ENCODE results near the gene KCNG2.
"Not testable (repeated sequence)": the region's sequence is repeated elsewhere in the genome, so short reads cannot be mapped to it uniquely, and the experiment has no call there.

KCNG2 gene

GRCh38 chr18:79874553-79875530 lies 77.1 kb downstream of the KCNG2 start:
- H3K4me3 ChIP-seq (ENCODE audit: low read length): no peak overlapping the region
- no peak for DNase-seq (ENCODE audit: low read depth, low spot score)

DNA sequence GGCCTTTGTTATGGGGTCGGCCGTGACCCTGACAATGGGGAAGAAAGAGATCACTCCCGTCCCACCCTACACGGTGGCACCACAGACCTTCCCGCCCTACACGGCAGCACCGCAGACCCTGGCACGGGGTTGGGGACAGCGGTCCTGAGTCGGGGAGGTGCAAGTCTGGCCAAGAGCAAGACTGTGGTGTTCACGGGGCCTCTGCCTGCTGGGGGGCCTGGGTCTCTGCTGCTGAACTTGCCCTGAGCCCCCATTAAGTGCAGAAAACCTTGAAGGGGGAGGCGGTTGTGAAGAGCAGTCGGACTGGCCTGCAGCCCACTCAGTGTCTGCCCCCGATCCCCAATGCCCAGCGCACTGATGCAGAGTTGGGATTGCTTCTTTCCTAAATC lies 77.8 kb downstream of the KCNG2 start:
- no peak for DNase-seq (ENCODE audit: low read depth, low spot score)
- H3K4me3 ChIP-seq (ENCODE audit: low read length): no peak overlapping the region

DNA sequence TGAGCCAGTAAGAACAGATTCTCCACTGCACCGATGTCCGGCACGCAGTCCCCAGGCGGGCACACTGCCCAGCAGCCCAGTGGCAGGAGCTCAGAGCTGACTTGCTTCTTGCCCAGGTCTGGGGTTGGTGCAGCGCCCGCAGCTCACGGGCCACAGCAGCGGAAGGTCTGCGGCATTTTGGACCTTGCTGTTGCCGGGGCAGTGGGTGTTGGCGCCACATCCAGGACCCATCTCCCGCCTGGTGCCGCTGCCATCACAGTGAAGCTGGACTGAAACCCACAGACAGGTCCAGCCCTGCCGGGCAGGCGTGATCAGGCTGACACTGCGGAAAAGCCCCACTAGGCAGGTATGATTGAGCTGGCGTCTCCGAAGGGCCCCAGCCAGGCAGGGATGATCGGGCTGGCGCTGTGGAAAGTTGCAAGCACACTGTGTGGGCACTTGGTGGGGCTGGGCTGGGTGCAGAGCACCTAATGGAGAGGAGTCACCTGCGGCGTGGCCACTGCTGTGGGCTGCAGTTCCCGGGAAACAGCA lies 78.3 kb downstream of the KCNG2 start:
- no peak overlapping the region for H3K4me3 ChIP-seq (ENCODE audit: low read length)
- no peak for DNase-seq (ENCODE audit: low read depth, low spot score)

DNA sequence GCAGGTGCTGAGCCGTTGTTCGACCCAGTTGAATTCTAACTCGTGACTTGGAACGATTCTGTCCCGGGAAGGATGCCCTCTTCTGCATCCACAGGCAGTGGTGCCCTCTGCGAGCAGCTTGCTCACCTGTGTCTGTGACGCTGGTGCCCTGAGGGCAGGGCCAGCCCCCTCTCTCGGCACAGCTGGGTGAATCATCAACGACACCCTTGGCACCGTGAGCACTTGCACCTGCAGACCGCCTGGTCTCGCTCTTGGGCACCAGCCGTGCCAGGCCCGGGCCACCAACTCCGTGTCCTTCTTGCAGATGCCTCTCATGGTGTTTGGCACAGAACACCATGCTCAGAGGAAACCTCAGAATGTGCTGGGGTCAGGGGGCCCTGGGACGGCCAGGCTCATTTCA lies 78.8 kb downstream of the KCNG2 start:
- no peak for DNase-seq (ENCODE audit: low read depth, low spot score)
- H3K4me3 ChIP-seq (ENCODE audit: low read length): no peak overlapping the region

- DNase-seq (ENCODE audit: low read depth, low spot score): no peak
Measured at GRCh38 chr18:79877163-79878091, 79.7 kb downstream of the KCNG2 start.

GRCh38 chr18:79878246-79878645 lies 80.5 kb downstream of the KCNG2 start:
- not testable (repeated sequence) for H3K4me3 ChIP-seq (ENCODE audit: low read length); DNase-seq (ENCODE audit: low read depth, low spot score)

More at GRCh38 chr18:79877163-79878091, 79.7 kb downstream of the KCNG2 start:
- no peak overlapping the region for H3K4me3 ChIP-seq (ENCODE audit: low read length)

DNA sequence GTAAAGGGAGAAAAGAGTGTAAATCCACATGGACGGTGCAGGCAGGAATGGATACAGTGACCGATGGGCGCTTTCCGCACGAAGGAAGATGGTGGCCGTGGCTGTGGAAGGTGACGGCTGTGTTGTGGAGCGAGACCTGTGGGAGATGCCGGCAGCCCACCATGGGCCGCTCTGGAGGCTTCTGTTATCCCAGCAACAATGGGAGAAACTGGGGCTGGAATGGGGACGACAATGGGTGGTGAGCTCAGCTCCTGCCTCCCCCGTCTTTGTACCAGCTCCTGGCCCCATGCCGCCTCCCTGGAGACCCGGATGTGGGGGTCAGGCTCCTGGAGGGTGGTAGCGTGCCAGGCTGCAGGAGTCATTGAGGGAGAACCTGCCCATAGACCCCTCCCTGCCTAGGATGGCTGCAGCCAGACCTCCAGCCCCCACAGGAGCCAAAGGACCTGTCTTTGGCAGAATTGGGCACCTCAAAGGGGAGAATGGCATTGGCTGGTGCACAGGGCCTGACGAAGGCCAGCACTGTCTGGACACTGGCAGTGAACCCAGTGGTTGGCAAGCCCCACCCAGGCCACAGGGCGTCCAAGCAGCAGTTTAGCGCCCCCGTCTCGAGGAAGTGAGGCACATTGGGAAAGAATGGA lies 81.1 kb downstream of the KCNG2 start:
- DNase-seq (ENCODE audit: low read depth, low spot score): no peak
- no peak overlapping the region for H3K4me3 ChIP-seq (ENCODE audit: low read length)

GRCh38 chr18:79879566-79879965 lies 81.8 kb downstream of the KCNG2 start:
- no peak overlapping the region for H3K4me3 ChIP-seq (ENCODE audit: low read length)
- DNase-seq (ENCODE audit: low read depth, low spot score): no peak

DNA sequence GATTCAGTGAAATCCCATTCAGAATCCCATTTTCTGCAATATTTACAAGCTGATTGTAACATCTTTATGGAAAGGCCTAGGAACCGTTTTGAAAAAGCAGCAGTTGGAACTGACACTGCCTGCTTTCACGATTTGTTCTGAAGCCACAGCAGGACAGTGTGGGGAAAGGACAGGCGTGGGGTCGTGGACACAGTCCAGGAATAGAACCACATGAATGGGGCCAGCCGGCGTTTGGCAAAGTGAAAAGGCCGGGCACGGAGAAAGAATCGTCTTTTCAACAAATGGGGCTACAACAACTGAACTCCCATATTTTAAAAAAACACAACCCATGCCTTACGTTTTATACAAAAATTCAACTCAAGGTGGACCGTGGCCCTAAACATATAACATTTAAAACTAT lies 84.0 kb downstream of the KCNG2 start:
- no peak for DNase-seq (ENCODE audit: low read depth, low spot score)
- H3K4me3 ChIP-seq (ENCODE audit: low read length): no peak overlapping the region

GRCh38 chr18:79882522-79883241 lies 84.9 kb downstream of the KCNG2 start:
- DNase-seq (ENCODE audit: low read depth, low spot score): no peak
- H3K4me3 ChIP-seq (ENCODE audit: low read length): no peak overlapping the region

DNA sequence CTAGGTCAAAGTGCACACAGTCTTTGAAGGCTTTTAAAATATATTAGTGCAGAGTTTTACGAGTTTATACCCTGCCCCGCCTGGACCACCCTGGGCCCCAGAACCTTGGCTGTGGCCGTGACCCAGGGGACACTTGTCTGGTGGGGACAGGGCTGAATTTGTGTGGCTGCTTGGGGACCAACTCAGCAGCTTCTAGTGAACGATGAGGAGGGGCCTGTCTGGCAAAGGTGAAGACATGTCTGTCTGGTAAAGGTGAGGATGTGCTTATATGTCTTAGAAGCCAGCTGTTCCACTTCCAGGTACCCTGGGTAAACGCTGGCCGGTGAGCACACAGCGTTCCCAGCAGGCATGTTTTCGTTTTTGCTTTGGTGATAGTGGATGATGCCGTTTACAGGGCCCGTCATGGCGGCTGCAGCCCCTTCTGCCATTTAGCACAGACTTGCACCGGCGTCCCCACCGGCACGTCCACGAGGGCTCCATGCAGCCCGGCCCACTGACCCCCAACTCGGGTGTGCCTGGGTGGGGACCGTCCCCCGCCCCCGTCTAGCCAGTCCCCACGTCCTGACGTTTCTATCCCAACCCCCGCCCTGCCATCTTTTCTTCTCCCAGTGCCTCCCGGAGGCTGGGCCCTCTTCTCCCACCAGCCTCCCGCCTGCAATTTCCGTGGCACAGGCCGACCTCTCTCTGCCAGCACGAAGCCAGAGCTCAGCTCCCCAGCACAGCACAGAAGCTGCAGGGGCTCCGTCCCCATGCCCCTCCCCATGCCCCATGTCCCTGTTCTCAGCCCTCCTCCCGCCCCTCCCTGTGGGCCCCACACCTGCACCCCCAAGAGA lies 85.9 kb downstream of the KCNG2 start:
- H3K4me3 ChIP-seq (ENCODE audit: low read length): no peak overlapping the region
- DNase-seq (ENCODE audit: low read depth, low spot score): no peak

- no peak overlapping the region for H3K4me3 ChIP-seq (ENCODE audit: low read length)
- no peak for DNase-seq (ENCODE audit: low read depth, low spot score)
Measured at GRCh38 chr18:79884294-79884962, 86.7 kb downstream of the KCNG2 start.

- peak; percentile 55 for DNase-seq (ENCODE audit: low read depth, low spot score)
- H3K4me3 ChIP-seq (ENCODE audit: low read length): no peak overlapping the region
Measured at GRCh38 chr18:79884963-79885728, 87.4 kb downstream of the KCNG2 start.

GRCh38 chr18:79887181-79888000 lies 89.7 kb downstream of the KCNG2 start:
- no peak overlapping the region for H3K4me3 ChIP-seq (ENCODE audit: low read length)
- no peak for DNase-seq (ENCODE audit: low read depth, low spot score)

DNA sequence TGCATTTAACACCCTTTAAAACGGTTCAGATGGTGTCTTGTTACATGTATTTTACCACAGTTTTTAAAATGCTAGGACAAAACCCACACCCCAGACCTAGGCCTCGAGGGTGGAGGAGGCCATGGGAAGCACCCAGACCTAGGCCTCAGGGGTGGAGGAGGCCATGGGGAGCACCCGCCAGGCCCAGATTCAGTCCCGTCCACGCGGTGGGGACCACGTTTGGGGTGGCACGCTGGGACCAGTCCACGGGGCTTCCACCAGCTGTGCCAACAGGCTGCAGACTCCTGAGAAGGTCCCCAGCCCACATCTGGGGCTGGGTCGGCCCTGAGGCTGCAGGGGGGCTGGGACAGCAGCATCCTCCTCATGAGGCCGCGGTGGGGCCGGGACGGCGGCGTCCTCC lies 90.3 kb downstream of the KCNG2 start:
- H3K4me3 ChIP-seq (ENCODE audit: low read length): no peak overlapping the region
- no peak for DNase-seq (ENCODE audit: low read depth, low spot score)

DNA sequence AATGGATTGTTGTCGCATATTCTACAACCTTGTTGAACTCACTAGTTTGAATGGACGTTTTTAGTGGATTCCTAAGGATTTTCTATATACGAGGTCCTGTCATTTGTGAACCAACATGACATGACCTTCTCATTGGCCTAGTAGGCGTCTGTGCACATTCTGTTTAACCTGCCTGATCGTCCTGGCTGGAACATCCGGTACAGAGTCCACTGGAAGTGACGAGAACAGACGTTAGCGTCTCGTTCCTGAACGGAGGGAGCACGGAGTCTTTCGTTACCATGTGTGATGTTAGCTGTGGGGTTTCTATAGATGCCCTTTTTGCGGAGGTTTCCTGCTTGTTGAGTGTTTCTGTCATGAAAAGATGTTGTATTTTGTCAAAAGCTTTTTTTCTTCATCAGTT lies 91.8 kb downstream of the KCNG2 start:
- no peak for DNase-seq (ENCODE audit: low read depth, low spot score)
- H3K4me3 ChIP-seq (ENCODE audit: low read length): no peak overlapping the region
